Measurements from ENCODE around the gene FBXO30. TPM values are rescaled to one million over a fixed set of nuclear protein-coding genes. Genes with fewer than 3 reads are reported as not detected.

Gene FBXO30
- total and polyA plus RNA-seq, 3 experiments from 2014 or later = 1.5 to 8.4 (median 7.9) TPM

Other genes starting within 250 kb of the FBXO30 start
- gene EPM2A, start 79.3 kb downstream of the FBXO30 start, total RNA-seq = 1 to 10 TPM; 7.5 to 8.5 TPM
- 6.0 TPM for gene EPM2A, start 79.3 kb downstream of the FBXO30 start, polyA plus RNA-seq
- gene SHPRH, start 149.6 kb upstream of the FBXO30 start, total RNA-seq = 10 to 100 TPM; 13.4 to 15.0 TPM
- gene SHPRH, start 149.6 kb upstream of the FBXO30 start, polyA plus RNA-seq = 8.1 TPM
- gene GRM1, start 214.3 kb upstream of the FBXO30 start, total RNA-seq = not detected
- gene GRM1, start 214.3 kb upstream of the FBXO30 start, polyA plus RNA-seq = not detected